Measurements from ENCODE around the gene MRPS33. TPM values are rescaled to one million over a fixed set of nuclear protein-coding genes. Genes with fewer than 3 reads are reported as not detected.

MRPS33 gene
- total RNA-seq, 2 donors from 2014 or later, result 4.6 to 9.9 TPM

- no peak for ATAC-seq
- WGBS, 2 donors, result 56 to 64% methylated on average over 1 of the region's 1 CpG
These were observed 8.5 kb upstream of the MRPS33 start for GRCh38 chr7:141023295-141023694.

DNA sequence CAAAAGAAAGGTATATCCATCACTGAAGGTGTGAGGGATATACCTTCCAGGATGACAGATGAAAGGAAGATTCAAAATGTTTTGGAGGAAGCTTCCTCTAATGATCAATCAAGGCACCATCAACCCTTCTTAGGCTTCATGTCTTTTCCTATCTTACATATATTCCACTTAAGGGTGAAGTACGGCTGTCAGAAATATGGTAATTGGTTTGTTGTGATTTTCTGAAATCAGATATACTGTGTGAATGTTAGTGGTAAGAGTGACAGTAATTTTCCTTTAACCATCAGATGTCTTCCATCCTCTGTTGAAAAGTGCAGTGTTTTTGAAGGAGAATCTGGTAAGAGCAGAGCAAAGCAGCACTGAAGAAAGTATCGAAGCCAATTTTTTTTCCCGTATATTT is 2.8 kb upstream of the MRPS33 start:
- 88% methylated on average over 3 of the region's 3 CpGs for WGBS, 2 donors
- Histone ChIP-seq H3K9me3 (no peaks in the 10 kb centered on the region), H3K27me3 (no peaks in the 10 kb centered on the region), H3K36me3 (replicated peaks in 1 of 2; ENCODE audit: insufficient read depth in 1 of 2, low read depth in 2 of 2) (no peaks in the 10 kb centered on the region), H3K4me1 (peaks cover 13% of the 10 kb centered on the region), H3K27ac (no peak overlapping the region), H3K4me3 (no peak overlapping the region)
- DNase-seq, result no peak
- no peak for ATAC-seq
- intact Hi-C loops (cut with DNase I), result no loop called here
- TF ChIP-seq CTCF (IDR thresholded peaks at IDR 0.05) (no peak), POLR2A (IDR thresholded peaks at IDR 0.05) (no peak)

More at GRCh38 chr7:141023295-141023694, 8.5 kb upstream of the MRPS33 start:
- intact Hi-C loops (cut with DNase I), result no loop called here
- H3K4me3 ChIP-seq, result no peak overlapping the region
- no peaks in the 10 kb centered on the region for H3K27me3 ChIP-seq
- no peak for TF ChIP-seq CTCF (IDR thresholded peaks at IDR 0.05)
- TF ChIP-seq POLR2A (IDR thresholded peaks at IDR 0.05), result no peak
- H3K4me1 ChIP-seq, result no peaks in the 10 kb centered on the region
- H3K27ac ChIP-seq, result no peak overlapping the region
- H3K36me3 ChIP-seq (replicated peaks in 1 of 2; ENCODE audit: insufficient read depth in 1 of 2, low read depth in 2 of 2), result no peaks in the 10 kb centered on the region
- H3K9me3 ChIP-seq, result no peaks in the 10 kb centered on the region
- DNase-seq, result no peak

- no peak for TF ChIP-seq POLR2A (IDR thresholded peaks at IDR 0.05)
- TF ChIP-seq CTCF (IDR thresholded peaks at IDR 0.05), result no peak
- intact Hi-C loops (cut with DNase I), result no loop called here
These were observed 1.6 kb upstream of the MRPS33 start for GRCh38 chr7:141016349-141016748.

DNA sequence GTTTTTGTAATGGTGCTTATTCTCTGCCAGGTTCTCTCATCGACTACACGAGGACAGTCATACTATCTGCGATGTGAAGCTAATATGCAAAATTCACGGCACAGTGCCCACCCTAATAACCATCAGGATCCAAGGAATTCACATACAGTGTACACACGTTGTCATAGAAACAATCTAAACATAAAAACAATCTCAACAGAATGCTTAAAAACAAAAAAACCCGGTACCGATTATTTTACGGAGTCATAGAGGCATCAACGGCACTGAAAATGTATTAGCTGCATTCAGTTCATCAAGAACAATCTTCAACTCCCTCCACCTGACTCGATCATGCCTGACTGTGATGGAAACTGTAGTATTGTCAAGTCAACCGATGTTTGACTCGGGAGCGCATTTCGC is 628 bp downstream of the MRPS33 start:
- Histone ChIP-seq H3K27me3 (no peaks in the 10 kb centered on the region), H3K4me3 (peak overlapping the region; percentile 32 to 60), H3K27ac (peak overlapping the region; percentile 64 to 92 (median 78)), H3K9me3 (no peaks in the 10 kb centered on the region), H3K36me3 (replicated peaks in 1 of 2; ENCODE audit: insufficient read depth in 1 of 2, low read depth in 2 of 2) (peaks cover 0 to 2% of the 10 kb centered on the region in 2 donors), H3K4me1 (peaks cover 13% of the 10 kb centered on the region)
- WGBS, 2 donors, result 1% methylated on average over 14 of the region's 14 CpGs
- DNase-seq (no peak), ATAC-seq (peak; percentile 1)
- no peak for TF ChIP-seq POLR2A (IDR thresholded peaks at IDR 0.05)
- no peak for TF ChIP-seq CTCF (IDR thresholded peaks at IDR 0.05)
- intact Hi-C loops (cut with DNase I), result loop anchor here (5.0 kb wide), 1 partner anchor 202 kb away; no protein-coding TSS in a partner anchor

More at GRCh38 chr7:141016349-141016748, 1.6 kb upstream of the MRPS33 start:
- no peak for DNase-seq
- H3K9me3 ChIP-seq, result no peaks in the 10 kb centered on the region
- no peak overlapping the region for H3K27ac ChIP-seq
- peaks cover 13% of the 10 kb centered on the region for H3K4me1 ChIP-seq
- H3K27me3 ChIP-seq, result no peaks in the 10 kb centered on the region
- no peaks in the 10 kb centered on the region for H3K36me3 ChIP-seq (replicated peaks in 1 of 2; ENCODE audit: insufficient read depth in 1 of 2, low read depth in 2 of 2)
- no peak for ATAC-seq
- H3K4me3 ChIP-seq, result no peak overlapping the region

DNA sequence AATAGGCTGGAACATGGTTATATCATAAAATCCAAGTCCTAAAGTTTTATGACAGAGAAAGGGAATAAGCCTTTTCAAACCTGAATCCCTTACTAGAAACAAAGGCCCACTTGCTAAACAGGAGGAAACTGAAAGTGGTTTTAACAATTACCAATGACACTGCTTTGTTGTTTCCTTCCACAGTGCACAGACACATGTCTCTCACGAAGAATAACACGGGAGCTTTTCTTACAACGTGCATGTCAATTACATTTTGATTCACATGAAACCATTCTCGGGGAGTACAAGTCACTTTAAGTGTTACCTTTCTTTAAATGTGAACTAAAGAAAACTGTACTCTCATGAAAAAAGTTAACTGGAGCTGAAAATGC is 1.4 kb downstream of the MRPS33 start:
- H3K4me3 ChIP-seq, result no peak overlapping the region
- TF ChIP-seq POLR2A (IDR thresholded peaks at IDR 0.05) (no peak), CTCF (IDR thresholded peaks at IDR 0.05) (no peak)
- H3K9me3 ChIP-seq, result no peaks in the 10 kb centered on the region
- H3K4me1 ChIP-seq, result peaks cover 13% of the 10 kb centered on the region
- intact Hi-C loops (cut with DNase I), result loop anchor here (5.0 kb wide), 1 partner anchor 201 kb away; no protein-coding TSS in a partner anchor
- no peaks in the 10 kb centered on the region for H3K27me3 ChIP-seq
- no peak for DNase-seq
- no peak overlapping the region for H3K27ac ChIP-seq
- H3K36me3 ChIP-seq (replicated peaks in 1 of 2; ENCODE audit: insufficient read depth in 1 of 2, low read depth in 2 of 2), result peaks cover 0 to 4% of the 10 kb centered on the region in 2 donors
- WGBS, 2 donors, result 29 to 37% methylated on average over 4 of the region's 4 CpGs
- no peak for ATAC-seq
